ENCODE results near the gene NMT1.

NMT1 gene

GRCh38 chr17:45101546-45101882, 40.4 kb downstream of the NMT1 start:
- Histone ChIP-seq H3F3A (ENCODE audit: control insufficient read depth, insufficient read depth) (no peaks in the 10 kb centered on the region), H3K36me3 (ENCODE audit: control insufficient read depth, low read length) (peaks cover 85% of the 10 kb centered on the region), H3K79me2 (ENCODE audit: control insufficient read depth, low read length) (no peaks in the 10 kb centered on the region), H3K4me1 (ENCODE audit: control insufficient read depth, low read length) (no peaks in the 10 kb centered on the region), H3K9me3 (ENCODE audit: control insufficient read depth, insufficient read depth, low read length) (no peaks in the 10 kb centered on the region), H3K4me3 (ENCODE audit: low read length) (no peak overlapping the region), H3K27me3 (ENCODE audit: control insufficient read depth, low read length) (no peaks in the 10 kb centered on the region), H4K20me1 (ENCODE audit: control insufficient read depth, insufficient read depth, low read depth, low read length) (peaks cover 2% of the 10 kb centered on the region; the same call in 1 of the 2 replicates), H3K27ac (ENCODE audit: low read depth, low read length) (no peak overlapping the region), H3K4me2 (ENCODE audit: low read length) (no peak overlapping the region), H3K9me2 (replicated peaks; ENCODE audit: control insufficient read depth, low read length) (no peaks in the 10 kb centered on the region)
- TF ChIP-seq CTCF (IDR thresholded peaks at IDR 0.05; ENCODE audit: low read depth, low read length, poor library complexity, severe bottlenecking) = no peak
- TF ChIP-seq EZH2phosphoT487 (IDR thresholded peaks at IDR 0.05; ENCODE audit: borderline replicate concordance, low read length) = no peak

GRCh38 chr17:45101883-45102811, 41.0 kb downstream of the NMT1 start:
- Histone ChIP-seq H3K27me3 (ENCODE audit: control insufficient read depth, low read length) (no peaks in the 10 kb centered on the region), H3K27ac (ENCODE audit: low read depth, low read length) (no peak overlapping the region), H4K20me1 (ENCODE audit: control insufficient read depth, insufficient read depth, low read depth, low read length) (peaks cover 2% of the 10 kb centered on the region; the same call in 1 of the 2 replicates), H3K4me2 (ENCODE audit: low read length) (no peak overlapping the region), H3K9me2 (replicated peaks; ENCODE audit: control insufficient read depth, low read length) (no peaks in the 10 kb centered on the region), H3K9me3 (ENCODE audit: control insufficient read depth, insufficient read depth, low read length) (no peaks in the 10 kb centered on the region), H3K4me1 (ENCODE audit: control insufficient read depth, low read length) (no peaks in the 10 kb centered on the region), H3K36me3 (ENCODE audit: control insufficient read depth, low read length) (peaks cover 85% of the 10 kb centered on the region), H3K79me2 (ENCODE audit: control insufficient read depth, low read length) (no peaks in the 10 kb centered on the region), H3K4me3 (ENCODE audit: low read length) (no peak overlapping the region), H3F3A (ENCODE audit: control insufficient read depth, insufficient read depth) (no peaks in the 10 kb centered on the region)
- TF ChIP-seq CTCF (IDR thresholded peaks at IDR 0.05; ENCODE audit: low read depth, low read length, poor library complexity, severe bottlenecking) = no peak
- TF ChIP-seq EZH2phosphoT487 (IDR thresholded peaks at IDR 0.05; ENCODE audit: borderline replicate concordance, low read length) = no peak

DNA sequence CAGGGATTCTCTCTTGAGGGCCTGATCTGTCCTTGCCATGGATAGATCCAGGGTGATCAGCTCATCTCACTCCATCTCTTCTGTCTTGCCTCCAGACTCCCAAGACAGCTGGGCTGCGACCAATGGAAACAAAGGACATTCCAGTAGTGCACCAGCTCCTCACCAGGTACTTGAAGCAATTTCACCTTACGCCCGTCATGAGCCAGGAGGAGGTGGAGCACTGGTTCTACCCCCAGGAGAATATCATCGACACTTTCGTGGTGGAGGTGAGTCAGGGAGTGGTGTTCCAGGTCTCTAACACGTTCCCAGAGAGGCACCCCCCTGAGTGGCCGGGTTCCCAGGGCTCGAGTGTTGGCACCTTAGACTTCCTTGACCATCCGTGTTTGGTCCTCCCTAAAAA, 41.7 kb downstream of the NMT1 start:
- H3K4me3 ChIP-seq (ENCODE audit: low read length) = no peak overlapping the region
- H4K20me1 ChIP-seq (ENCODE audit: control insufficient read depth, insufficient read depth, low read depth, low read length) = peaks cover 2% of the 10 kb centered on the region; the same call in 1 of the 2 replicates
- no peaks in the 10 kb centered on the region for H3K9me3 ChIP-seq (ENCODE audit: control insufficient read depth, insufficient read depth, low read length)
- H3K4me1 ChIP-seq (ENCODE audit: control insufficient read depth, low read length) = no peaks in the 10 kb centered on the region
- no peaks in the 10 kb centered on the region for H3K9me2 ChIP-seq (replicated peaks; ENCODE audit: control insufficient read depth, low read length)
- no peaks in the 10 kb centered on the region for H3K79me2 ChIP-seq (ENCODE audit: control insufficient read depth, low read length)
- H3K27ac ChIP-seq (ENCODE audit: low read depth, low read length) = no peak overlapping the region
- H3K4me2 ChIP-seq (ENCODE audit: low read length) = no peak overlapping the region
- peaks cover 84% of the 10 kb centered on the region for H3K36me3 ChIP-seq (ENCODE audit: control insufficient read depth, low read length)
- H3K27me3 ChIP-seq (ENCODE audit: control insufficient read depth, low read length) = no peaks in the 10 kb centered on the region
- TF ChIP-seq CTCF (IDR thresholded peaks at IDR 0.05; ENCODE audit: low read depth, low read length, poor library complexity, severe bottlenecking) (no peak), EZH2phosphoT487 (IDR thresholded peaks at IDR 0.05; ENCODE audit: borderline replicate concordance, low read length) (no peak)
- no peaks in the 10 kb centered on the region for H3F3A ChIP-seq (ENCODE audit: control insufficient read depth, insufficient read depth)

Measured in DOHH2 (cell line).